ENCODE data around the gene BBS2.

GRCh38 chr16:56558024-56558747 lies 38.4 kb upstream of the BBS2 start:
- TF ChIP-seq SUZ12 (IDR thresholded peaks at IDR 0.05; ENCODE audit: extremely low read depth, insufficient read depth, insufficient read length) (no peak), YY1 (IDR thresholded peaks at IDR 0.05; ENCODE audit: insufficient read depth, insufficient read length) (no peak)
